Activated T-helper 2 cell treated with anti-CD3 and anti-CD28 coated beads, Interferon-gamma antibody, Interleukin-2, Interleukin-4, amounts not matched to agents 10 μg/mL and 5 μg/mL and 100 μg/mL, durations not matched to agents 14 hours and 24 hours and 36 hours (primary cell): ENCODE results near the gene NRXN3. TPM values are rescaled to one million over a fixed set of nuclear protein-coding genes. Genes with fewer than 3 reads are reported as not detected.

Experiments used
- DNase-seq: peaks from one replicate; pipeline ENCODE4 v3.0.0; 2021; ENCODE audit warnings: low spot score
- H3K27ac Mint-ChIP-seq: one replicate; pipeline ENCODE4 v1.8.0; 2021; ENCODE audit warnings: mixed read lengths
- H3K27me3 Mint-ChIP-seq: one replicate; pipeline ENCODE4 v1.8.0; 2021; ENCODE audit warnings: low read depth, mixed read lengths
- H3K36me3 Mint-ChIP-seq: one replicate; pipeline ENCODE4 v1.8.0; 2021; ENCODE audit warnings: low read depth, mixed read lengths
- H3K4me1 Mint-ChIP-seq: one replicate; pipeline ENCODE4 v1.8.0; 2021; ENCODE audit warnings: low read depth, mixed read lengths
- H3K4me3 Mint-ChIP-seq: one replicate; pipeline ENCODE4 v1.8.0; 2021; ENCODE audit warnings: low read depth, mild to moderate bottlenecking, moderate library complexity, mixed read lengths
- H3K9me3 Mint-ChIP-seq: one replicate; pipeline ENCODE4 v1.8.0; 2021; ENCODE audit warnings: mixed read lengths
- intact Hi-C: fragments of 100-400 bp; cut with micrococcal nuclease; formaldehyde crosslinking; loops from one replicate; pipeline ENCODE4 v1.15.1; 2023
- total RNA-seq: library from RNA; stranded (reverse); gene quantifications from 2 replicates; pipeline ENCODE4 v1.2.3, GENCODE V29; 2022

Gene NRXN3
- total RNA-seq, 1 donor from 2014 or later, result not detected

DNA sequence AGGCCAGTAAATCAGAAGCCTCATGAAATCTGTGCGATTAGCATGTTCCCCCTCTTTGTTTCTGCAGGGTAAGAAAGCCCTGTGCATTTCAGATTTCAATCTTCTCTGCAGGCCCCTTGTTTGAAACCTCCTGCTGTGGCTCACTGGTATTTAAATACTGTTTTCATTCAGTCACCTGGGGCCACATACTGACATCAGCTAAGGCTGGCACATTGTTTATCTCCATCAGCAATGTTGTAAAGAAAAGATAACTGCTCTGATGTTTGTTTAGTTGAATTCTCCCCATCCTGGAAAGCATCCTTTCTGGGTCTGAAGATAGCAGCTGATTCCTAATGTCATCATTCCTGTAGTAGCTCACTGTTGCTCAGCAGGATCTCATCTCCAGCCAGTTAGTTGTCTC, 554.9 kb downstream of the NRXN3 start:
- no peak for DNase-seq
- no peak overlapping the region for H3K27ac Mint-ChIP-seq
- no peaks in the 10 kb centered on the region for H3K9me3 Mint-ChIP-seq
- intact Hi-C loops, result no loop called here
- no peaks in the 10 kb centered on the region for H3K4me1 Mint-ChIP-seq
- no peak overlapping the region for H3K4me3 Mint-ChIP-seq
- no peaks in the 10 kb centered on the region for H3K36me3 Mint-ChIP-seq
- no peaks in the 10 kb centered on the region for H3K27me3 Mint-ChIP-seq

DNA sequence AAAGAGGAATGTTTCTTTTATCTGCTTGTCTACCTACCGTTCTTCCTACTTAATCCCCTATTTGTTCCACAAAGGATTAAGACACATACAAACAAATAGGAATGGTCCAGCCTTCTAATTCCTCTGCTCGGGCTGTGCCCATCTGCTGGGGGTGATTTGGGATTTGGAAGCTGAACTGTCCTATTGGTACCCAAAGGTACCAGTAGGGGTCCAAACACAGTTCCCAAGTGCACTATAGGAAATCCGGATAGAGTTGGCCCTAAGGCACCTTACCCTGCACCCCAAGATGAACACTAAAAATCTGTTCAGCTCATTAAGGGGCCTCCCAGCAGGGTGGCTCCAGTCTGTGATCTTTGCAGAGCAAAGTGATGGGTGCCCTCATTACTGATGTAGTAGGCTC, 566.9 kb downstream of the NRXN3 start:
- Mint-ChIP-seq H3K4me1 (no peaks in the 10 kb centered on the region), H3K27me3 (no peaks in the 10 kb centered on the region), H3K36me3 (no peaks in the 10 kb centered on the region), H3K9me3 (no peaks in the 10 kb centered on the region), H3K4me3 (no peak overlapping the region), H3K27ac (no peak overlapping the region)
- intact Hi-C loops, result no loop called here
- no peak for DNase-seq

DNA sequence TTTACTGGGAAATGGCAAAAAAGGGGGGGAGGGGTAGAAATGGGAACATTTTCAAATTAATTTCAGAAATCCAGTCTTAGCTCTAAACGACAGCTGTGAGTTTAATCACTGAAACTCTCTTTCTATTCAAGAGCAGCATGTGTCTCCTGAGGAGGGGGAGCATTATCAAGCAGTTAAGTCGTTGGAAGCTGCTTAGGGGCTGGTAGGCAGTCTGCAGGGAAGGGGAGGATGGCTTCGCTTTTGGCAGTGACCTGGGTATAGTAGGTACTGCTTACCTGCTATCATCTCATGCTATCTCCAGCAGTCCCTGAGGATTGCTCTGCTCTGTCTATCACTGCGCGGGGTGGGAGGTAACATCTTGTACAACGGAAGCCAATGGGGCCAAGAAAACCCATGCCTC, 567.4 kb downstream of the NRXN3 start:
- no peak overlapping the region for H3K4me3 Mint-ChIP-seq
- H3K9me3 Mint-ChIP-seq, result no peaks in the 10 kb centered on the region
- no peaks in the 10 kb centered on the region for H3K4me1 Mint-ChIP-seq
- intact Hi-C loops, result no loop called here
- H3K27ac Mint-ChIP-seq, result no peak overlapping the region
- H3K27me3 Mint-ChIP-seq, result no peaks in the 10 kb centered on the region
- no peaks in the 10 kb centered on the region for H3K36me3 Mint-ChIP-seq
- DNase-seq, result no peak

DNA sequence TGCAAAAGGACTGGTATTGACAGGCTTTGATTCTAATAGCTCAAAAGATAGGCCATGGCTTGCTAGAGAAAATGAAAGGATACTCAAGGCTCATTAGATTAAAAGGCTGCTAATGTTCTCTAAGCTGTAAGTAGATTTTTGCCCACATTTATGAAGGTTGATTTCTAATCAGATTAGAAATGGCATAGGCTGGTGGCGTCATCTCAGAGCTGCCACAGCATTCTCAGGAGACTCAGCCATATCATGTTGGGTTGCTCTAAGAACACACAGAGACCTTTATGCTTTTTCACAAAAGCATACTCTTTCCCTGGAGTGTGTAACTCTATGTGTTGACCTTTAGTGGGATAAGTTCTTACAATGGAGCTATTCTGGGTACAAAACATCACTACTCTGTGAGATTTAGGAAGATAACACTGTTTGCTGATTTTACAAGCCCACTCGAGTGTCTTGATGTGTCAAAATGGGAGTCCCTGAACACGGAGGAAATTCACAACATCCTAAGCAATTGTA, 576.0 kb downstream of the NRXN3 start:
- no peaks in the 10 kb centered on the region for H3K27me3 Mint-ChIP-seq
- H3K4me1 Mint-ChIP-seq, result no peaks in the 10 kb centered on the region
- intact Hi-C loops, result no loop called here
- no peak overlapping the region for H3K27ac Mint-ChIP-seq
- H3K36me3 Mint-ChIP-seq, result no peaks in the 10 kb centered on the region
- H3K9me3 Mint-ChIP-seq, result no peaks in the 10 kb centered on the region
- no peak for DNase-seq
- no peak overlapping the region for H3K4me3 Mint-ChIP-seq

DNA sequence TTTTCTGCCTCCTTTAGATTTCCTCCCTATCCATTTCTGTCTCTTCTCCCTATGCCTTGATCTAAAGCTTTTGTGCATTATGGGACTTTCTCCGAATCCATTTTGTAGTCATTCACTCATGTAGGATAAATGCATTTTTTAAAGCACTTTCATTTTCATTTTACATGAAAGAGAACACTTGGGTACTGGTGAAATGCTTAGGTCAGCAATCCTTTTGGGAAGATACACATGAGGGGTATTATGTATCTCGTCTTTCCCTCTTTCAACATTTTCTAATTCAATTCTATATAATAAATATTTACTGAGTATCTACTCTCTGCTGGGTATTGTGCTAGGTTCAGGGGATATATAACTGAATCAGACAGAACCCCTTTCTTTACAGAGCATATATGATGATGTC, 577.6 kb downstream of the NRXN3 start:
- no peak for DNase-seq
- H3K36me3 Mint-ChIP-seq, result no peaks in the 10 kb centered on the region
- no peak overlapping the region for H3K27ac Mint-ChIP-seq
- no peaks in the 10 kb centered on the region for H3K9me3 Mint-ChIP-seq
- intact Hi-C loops, result no loop called here
- H3K4me3 Mint-ChIP-seq, result no peak overlapping the region
- H3K27me3 Mint-ChIP-seq, result no peaks in the 10 kb centered on the region
- H3K4me1 Mint-ChIP-seq, result no peaks in the 10 kb centered on the region

DNA sequence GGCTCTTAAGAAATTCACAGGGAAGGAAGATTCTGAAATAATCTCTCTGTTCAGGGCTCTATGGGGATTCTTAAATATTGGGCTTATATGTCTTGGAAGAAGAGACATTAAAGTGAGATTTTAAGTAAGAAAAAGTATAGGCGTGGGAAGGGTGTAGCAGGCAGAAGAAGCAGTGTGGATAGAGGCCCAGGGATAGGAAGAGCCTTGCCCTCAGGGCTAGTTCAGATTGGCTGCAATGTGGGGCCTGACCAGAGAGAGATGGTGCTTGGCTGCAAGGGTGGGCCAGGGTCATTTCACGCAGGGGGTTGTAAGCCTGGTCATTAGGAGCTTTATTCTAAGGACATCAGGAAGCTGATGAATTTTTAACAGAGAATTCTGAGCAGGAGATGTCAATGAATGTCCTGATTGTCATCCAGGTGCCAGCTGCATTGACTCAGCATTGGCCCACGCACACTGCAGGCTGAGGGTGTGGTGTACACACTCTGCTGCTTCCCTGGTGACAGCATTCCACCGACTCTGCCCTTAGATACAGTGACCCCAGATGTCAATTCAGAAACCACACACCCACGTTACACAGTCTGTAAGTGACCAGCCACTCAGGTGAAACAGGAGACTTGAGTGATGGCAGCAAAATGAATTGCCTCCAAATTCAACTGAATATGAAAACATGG, 582.5 kb downstream of the NRXN3 start:
- no peaks in the 10 kb centered on the region for H3K4me1 Mint-ChIP-seq
- intact Hi-C loops, result no loop called here
- no peaks in the 10 kb centered on the region for H3K27me3 Mint-ChIP-seq
- no peak overlapping the region for H3K4me3 Mint-ChIP-seq
- H3K27ac Mint-ChIP-seq, result no peak overlapping the region
- H3K9me3 Mint-ChIP-seq, result no peaks in the 10 kb centered on the region
- DNase-seq, result no peak
- no peaks in the 10 kb centered on the region for H3K36me3 Mint-ChIP-seq

DNA sequence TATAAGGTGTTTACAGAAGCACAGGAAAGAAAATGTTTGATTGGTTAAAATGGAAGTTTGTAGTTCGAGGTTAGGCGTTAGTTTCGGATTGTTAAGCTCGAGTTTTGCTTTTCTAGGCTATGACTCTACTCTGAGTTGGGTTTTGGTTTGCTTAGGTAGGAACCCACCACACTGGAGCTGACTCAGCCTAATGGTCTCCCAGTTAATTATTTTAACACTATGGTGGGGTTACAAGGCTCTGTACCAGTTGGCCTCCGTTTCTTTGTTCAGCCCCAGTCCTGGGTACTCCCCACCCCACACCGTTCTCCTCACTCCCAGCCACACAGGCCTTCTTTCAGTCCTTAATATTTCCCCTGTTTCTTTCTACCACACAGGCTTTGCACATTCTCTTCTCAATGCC, 583.9 kb downstream of the NRXN3 start:
- H3K27ac Mint-ChIP-seq, result no peak overlapping the region
- H3K9me3 Mint-ChIP-seq, result no peaks in the 10 kb centered on the region
- no peaks in the 10 kb centered on the region for H3K27me3 Mint-ChIP-seq
- H3K36me3 Mint-ChIP-seq, result no peaks in the 10 kb centered on the region
- no peaks in the 10 kb centered on the region for H3K4me1 Mint-ChIP-seq
- intact Hi-C loops, result no loop called here
- no peak for DNase-seq
- no peak overlapping the region for H3K4me3 Mint-ChIP-seq

DNA sequence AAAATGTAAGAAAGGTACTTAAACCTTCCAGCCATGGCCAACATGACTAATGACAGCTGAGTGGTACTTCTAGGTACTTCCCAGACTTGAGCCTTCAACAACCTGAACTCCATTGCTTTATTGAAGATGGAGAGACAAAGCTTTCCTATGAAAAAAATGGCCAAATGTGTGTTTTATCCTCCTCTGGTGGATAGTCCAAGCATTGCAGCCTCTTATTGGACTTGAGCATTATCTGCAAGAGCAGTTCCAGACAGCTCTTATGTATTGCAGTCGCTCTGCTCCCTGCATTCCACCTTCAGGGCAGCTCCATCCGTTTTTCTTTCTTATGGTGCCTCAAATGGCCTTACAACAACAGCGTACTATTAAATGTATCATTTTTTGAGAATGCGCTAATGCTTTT, 588.2 kb downstream of the NRXN3 start:
- H3K9me3 Mint-ChIP-seq, result no peaks in the 10 kb centered on the region
- no peak overlapping the region for H3K27ac Mint-ChIP-seq
- no peak overlapping the region for H3K4me3 Mint-ChIP-seq
- H3K4me1 Mint-ChIP-seq, result no peaks in the 10 kb centered on the region
- DNase-seq, result no peak
- H3K27me3 Mint-ChIP-seq, result no peaks in the 10 kb centered on the region
- intact Hi-C loops, result no loop called here
- no peaks in the 10 kb centered on the region for H3K36me3 Mint-ChIP-seq

DNA sequence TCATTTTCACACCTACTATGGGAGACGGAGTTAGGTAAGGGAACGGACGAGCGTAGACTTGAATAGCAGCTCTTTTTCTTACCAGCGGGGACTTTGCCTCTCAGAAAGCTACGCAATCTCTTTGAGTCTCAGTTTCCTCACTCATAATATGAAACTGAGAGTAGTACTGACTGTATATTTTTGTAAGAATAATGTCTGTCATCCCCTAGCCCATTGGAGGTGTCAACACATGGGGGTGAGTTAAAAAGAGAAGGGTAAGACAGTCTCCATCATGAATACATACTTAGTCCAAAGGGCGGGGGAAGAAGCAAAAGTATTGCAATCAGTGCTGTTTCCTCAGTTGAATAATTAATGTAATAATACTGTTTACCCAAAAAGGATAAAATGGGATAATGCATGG, 592.2 kb downstream of the NRXN3 start:
- no peaks in the 10 kb centered on the region for H3K36me3 Mint-ChIP-seq
- intact Hi-C loops, result no loop called here

DNA sequence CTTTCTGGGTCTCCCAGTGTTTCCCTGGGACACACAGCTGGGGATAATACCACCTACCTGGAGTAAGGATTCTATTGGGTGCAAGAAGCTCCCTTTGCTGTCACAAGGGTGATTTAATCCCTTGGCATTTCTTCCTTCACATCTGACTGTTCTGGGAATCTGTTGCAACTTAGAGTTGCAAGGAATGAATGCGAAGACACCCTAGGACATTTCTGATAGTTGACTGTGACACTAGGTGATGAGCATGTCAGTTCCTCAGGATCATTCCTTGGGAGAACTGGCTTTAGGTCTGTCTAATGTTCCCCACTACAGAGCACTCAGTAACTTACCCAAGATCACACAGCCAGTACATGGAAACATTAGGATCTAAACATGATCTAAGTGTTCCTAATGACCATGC, 593.6 kb downstream of the NRXN3 start:
- Mint-ChIP-seq H3K27me3 (no peaks in the 10 kb centered on the region), H3K9me3 (no peaks in the 10 kb centered on the region), H3K4me3 (no peak overlapping the region), H3K36me3 (no peaks in the 10 kb centered on the region), H3K4me1 (no peaks in the 10 kb centered on the region), H3K27ac (no peak overlapping the region)
- no peak for DNase-seq
- intact Hi-C loops, result no loop called here

More for the DNA sequence above, 592.2 kb downstream of the NRXN3 start:
- Mint-ChIP-seq H3K27ac (no peak overlapping the region), H3K4me1 (no peaks in the 10 kb centered on the region), H3K9me3 (no peaks in the 10 kb centered on the region), H3K4me3 (no peak overlapping the region), H3K27me3 (no peaks in the 10 kb centered on the region)
- no peak for DNase-seq

DNA sequence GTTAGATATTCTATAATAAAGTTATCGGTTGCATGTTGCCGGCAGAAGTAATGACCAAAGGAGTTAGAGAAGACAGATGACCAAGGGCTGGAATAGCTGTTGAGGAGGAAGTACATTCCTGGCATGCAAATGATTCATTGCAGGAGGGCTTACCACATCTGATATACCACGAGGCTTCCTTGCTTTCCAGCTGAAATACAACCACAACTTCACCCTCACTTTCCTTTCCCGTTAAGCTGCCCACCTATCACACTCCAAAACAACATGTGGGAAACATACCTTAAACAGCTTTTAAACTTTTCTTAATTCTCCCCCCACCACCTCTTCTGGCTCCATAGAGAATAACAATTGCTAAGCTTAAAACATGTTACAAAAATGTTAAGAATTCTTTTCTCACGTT, 594.1 kb downstream of the NRXN3 start:
- Mint-ChIP-seq H3K4me3 (no peak overlapping the region), H3K36me3 (no peaks in the 10 kb centered on the region), H3K27me3 (no peaks in the 10 kb centered on the region), H3K27ac (no peak overlapping the region), H3K4me1 (no peaks in the 10 kb centered on the region), H3K9me3 (no peaks in the 10 kb centered on the region)
- intact Hi-C loops, result no loop called here
- DNase-seq, result no peak

DNA sequence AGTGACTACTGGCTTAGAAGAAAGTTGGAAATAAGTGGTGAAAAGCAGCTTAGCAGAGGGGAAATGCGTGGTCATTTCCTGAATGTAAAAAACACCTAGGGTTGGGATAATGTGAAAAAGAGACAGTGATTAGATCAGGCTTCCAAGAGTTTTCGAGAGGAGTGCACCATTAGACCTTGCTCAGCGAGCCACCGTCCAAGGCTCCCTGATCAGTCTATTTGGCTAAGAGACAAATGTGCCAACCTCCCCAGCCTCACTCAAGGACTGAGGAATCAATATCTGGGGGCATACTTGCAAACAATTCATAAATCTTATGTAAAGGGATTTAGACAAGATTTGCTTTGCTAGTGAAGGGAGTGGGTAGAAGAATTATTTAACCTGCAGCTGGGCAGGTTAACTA, 594.5 kb downstream of the NRXN3 start:
- no peak overlapping the region for H3K27ac Mint-ChIP-seq

DNA sequence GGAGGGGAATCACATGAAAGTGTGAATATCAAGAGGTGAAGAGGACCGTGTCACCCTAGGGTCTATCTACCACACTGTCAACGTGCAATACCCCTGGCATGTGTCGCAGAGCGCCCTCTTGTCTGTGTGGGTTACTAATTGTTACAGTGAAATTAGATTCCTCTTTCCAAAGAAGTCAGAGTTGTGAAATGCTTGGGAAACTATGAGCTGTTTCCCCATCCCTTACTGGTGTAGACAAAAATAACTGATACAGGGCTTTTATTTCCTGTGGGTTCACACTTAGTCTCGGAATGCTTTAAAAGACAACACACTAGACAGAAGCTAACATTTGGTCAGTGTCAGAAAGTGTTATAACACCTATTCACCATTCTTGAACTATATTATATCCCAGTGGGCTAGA, 597.3 kb downstream of the NRXN3 start:
- intact Hi-C loops, result no loop called here

More for the DNA sequence above, 594.5 kb downstream of the NRXN3 start:
- no peak for DNase-seq
- H3K9me3 Mint-ChIP-seq, result no peaks in the 10 kb centered on the region
- intact Hi-C loops, result no loop called here
- H3K36me3 Mint-ChIP-seq, result no peaks in the 10 kb centered on the region
- no peak overlapping the region for H3K4me3 Mint-ChIP-seq
- H3K27me3 Mint-ChIP-seq, result no peaks in the 10 kb centered on the region
- H3K4me1 Mint-ChIP-seq, result no peaks in the 10 kb centered on the region

DNA sequence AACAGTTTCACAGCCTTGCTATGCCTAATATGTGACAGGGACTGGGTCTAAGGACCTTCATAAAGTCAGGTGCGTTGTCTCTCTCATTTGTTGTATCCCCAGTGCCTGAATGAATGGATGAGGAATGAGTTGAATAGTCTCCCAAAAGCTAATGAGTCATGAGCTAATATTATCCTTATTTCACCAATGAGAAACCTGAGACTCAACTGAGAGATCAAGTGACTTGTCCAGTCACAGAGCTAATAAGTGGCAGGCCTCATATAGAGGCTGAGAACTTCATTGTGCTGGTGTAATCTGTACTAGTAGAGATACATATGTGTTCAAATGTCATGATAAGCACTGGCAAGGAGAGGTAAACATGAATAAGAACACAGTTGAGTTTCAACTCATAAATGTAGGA, 612.4 kb downstream of the NRXN3 start:
- Mint-ChIP-seq H3K4me3 (no peak overlapping the region), H3K36me3 (no peaks in the 10 kb centered on the region), H3K27me3 (no peaks in the 10 kb centered on the region), H3K27ac (no peak overlapping the region), H3K9me3 (no peaks in the 10 kb centered on the region), H3K4me1 (no peaks in the 10 kb centered on the region)
- no peak for DNase-seq
- intact Hi-C loops, result no loop called here

More for the DNA sequence above, 597.3 kb downstream of the NRXN3 start:
- no peak for DNase-seq
- Mint-ChIP-seq H3K36me3 (no peaks in the 10 kb centered on the region), H3K4me3 (no peak overlapping the region), H3K27ac (no peak overlapping the region), H3K27me3 (no peaks in the 10 kb centered on the region), H3K9me3 (no peaks in the 10 kb centered on the region), H3K4me1 (no peaks in the 10 kb centered on the region)
